NCI-H2196 (cell line): ENCODE data around the gene SERPINA12.
"Not testable (repeated sequence)": the region's sequence is repeated elsewhere in the genome, so short reads cannot be mapped to it uniquely, and the experiment has no call there.

Experiments
- DNase-seq: peaks from one replicate; lab custom pipeline; 2025; ENCODE audit not compliant: unreplicated experiment; lab: John Stamatoyannopoulos, UW

The SERPINA12 gene

DNA sequence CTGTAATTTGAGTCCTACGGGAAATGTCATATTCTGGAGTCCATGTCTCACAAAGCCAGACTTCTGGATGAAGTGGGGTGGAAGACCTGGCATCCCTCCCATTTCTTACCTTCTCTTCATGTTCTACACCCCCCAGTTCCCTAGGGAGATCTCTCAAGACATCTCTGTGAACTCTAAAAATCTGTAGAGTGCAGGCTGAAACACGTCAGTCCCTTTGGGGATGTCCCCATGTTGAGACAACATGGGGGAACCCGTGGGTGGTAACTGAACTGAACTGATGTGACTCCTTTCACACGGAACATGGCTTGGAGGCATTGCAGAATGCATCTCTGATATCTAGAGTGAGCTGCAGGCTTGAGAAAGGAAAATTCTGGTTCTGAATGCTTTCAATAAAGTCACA lies 15.2 kb downstream of the SERPINA12 start:
- DNase-seq = no peak

DNA sequence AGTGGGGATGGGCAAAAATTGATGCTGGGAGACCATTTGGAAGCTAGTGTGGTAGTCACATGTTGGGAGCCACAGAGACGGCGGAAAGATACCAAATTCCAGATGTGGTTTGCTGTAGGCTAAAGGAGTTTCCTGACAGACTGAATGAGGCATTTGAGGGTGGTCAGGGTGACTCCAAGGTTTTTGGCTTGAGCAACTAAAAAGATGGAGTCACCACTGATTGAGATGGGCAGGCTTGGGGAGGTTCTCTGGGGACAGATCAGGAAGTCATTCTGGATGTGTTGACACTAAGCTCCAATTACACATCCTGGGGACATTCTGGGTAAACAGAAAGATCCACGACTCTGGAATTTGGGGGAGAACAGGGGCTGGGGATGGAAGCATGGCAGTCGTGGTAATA lies 17.8 kb downstream of the SERPINA12 start:
- no peak for DNase-seq

DNA sequence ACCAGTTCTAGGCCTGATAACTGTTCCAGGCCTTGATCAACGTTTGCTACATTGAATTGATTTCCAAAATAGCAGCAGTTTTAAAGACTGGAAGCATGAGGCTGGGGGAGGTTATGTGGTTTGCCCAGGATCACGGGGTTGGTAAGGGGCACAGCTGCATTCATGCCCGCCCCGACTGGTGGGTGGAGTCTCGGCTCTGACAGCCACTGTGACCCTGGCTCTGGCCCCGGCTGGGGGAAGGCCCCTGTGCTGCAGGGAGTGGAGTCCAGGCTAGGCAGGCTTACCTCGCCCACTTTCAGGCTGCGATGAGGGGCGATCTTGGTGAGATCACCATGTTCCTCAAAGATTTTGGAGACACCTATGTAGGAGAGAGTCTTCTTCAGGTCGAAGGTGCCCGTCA lies 19.9 kb downstream of the SERPINA12 start:
- no peak for DNase-seq

DNA sequence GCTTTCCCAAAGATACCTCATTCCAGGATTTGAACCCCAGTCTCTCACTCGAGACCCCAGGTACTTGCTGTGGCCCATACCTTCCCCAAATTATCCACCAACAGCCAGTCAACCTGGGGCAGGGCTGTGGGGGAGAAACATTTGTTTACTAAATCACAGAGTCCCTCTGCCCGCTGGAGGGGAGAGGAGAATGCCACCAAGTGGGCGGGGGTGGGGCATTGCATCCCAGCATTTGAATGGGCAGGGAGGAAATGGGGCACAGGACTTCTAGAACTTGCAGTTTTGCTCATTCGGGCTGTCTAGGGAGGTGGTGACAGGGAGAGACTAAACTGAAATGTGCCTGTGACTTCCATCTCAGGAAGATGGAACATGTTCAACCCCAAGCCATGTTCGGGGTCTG lies 22.4 kb downstream of the SERPINA12 start:
- no peak for DNase-seq

DNA sequence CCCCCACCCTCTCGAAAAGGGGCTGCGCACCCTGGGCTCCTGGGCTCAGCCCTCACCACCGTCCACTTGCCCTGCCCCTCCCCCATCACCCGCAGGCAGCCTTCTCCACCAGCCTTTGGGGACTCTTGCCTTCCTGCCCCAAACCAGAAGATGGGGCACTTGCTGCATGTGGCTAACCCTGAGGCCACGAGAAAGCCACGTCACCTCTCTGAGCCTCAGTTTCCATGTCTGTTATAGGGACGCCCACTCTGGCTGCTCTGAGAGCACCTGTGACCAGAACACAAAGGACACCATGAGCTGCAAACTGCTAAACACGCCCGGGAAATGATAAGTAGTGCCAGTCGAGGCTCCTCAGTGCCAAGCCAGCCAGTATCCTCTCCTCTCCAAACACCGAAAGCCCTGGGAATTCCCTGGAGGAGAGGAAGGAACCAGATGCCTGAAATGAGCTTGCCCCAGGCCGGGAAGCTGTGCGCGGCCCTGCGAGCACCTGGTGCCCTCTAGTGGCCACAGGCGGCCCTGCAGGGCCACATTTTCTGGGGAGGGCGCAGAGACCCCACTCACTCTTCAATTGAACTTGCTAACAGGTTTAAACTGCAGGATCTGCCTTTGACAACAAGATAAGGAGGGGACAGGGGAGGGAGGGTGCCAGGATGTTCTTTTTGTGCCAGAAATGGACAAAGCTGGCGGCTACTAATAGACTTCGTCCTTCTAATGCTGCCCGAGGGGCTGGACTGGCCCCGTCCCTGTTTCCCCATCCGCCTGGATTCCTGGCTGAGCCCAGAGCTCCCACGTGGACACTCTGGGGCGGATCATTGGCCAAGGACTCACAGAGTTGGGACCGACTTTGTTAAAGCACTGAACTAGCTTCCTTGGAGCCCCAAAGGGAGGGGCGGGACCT lies 23.1 kb downstream of the SERPINA12 start:
- DNase-seq = peak; percentile 32

DNA sequence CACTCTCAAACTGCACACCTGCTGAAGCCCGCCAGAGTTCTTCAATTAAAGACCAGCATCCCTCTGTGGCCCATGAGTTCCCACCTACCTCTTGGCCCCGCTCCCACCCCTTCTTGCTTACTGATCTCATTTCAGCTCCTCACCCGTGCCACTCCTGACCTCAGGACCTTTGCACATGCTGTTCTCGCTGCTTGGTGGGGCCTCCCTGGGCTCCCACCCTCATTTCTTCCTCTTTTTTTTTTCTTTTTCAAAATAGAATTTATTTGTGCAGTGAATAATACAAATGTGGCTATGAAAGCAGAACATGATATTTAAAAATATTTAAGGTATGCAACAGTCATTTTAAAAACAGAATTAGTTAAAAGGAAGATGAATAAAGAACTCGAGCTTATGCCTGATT lies 24.8 kb downstream of the SERPINA12 start:
- no peak for DNase-seq

DNA sequence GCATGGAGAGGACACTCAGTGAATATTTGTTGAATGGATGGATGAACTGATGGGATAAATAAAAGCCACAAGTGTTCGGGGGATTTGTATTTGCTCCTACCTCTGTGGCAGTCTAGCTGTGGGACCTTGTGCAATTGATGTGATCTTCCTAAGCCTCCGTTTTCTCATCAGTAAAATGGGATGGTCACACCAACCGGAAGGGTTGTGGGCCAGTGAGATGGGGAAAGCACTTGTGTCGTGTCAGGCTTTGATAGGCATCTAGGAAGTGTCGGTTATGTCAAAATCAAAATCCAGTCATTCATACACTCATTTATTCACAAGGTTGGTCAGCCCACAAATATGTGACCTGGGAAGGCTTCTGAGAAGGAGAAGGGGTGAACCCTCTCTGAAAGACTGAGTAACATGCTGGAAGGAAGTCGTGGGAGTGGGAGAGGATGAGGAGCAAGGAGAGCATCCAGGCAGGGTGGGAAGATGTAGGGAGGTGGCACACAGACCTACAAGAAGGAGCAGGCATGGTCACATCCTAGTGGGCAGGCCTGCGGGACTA lies 25.5 kb downstream of the SERPINA12 start:
- DNase-seq = no peak

DNA sequence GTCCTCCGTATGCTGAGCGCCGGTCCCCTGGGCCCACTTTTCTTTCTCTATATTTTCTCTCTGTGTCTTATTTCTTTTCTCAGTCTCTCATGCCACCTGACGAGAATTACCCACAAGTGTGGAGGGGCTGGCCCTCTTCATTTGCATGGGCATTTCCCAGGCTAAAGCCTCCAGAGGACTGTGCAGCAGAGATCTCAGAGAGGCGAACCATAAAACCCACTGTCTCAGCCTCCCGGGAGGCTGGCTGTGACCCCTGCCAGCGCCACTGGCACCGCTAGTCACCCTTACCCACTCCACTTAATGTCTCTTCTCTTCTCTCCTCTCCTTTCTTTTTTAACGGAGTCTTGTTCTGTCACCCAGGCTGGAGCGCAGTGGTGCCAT lies 26.2 kb downstream of the SERPINA12 start:
- DNase-seq = no peak

DNA sequence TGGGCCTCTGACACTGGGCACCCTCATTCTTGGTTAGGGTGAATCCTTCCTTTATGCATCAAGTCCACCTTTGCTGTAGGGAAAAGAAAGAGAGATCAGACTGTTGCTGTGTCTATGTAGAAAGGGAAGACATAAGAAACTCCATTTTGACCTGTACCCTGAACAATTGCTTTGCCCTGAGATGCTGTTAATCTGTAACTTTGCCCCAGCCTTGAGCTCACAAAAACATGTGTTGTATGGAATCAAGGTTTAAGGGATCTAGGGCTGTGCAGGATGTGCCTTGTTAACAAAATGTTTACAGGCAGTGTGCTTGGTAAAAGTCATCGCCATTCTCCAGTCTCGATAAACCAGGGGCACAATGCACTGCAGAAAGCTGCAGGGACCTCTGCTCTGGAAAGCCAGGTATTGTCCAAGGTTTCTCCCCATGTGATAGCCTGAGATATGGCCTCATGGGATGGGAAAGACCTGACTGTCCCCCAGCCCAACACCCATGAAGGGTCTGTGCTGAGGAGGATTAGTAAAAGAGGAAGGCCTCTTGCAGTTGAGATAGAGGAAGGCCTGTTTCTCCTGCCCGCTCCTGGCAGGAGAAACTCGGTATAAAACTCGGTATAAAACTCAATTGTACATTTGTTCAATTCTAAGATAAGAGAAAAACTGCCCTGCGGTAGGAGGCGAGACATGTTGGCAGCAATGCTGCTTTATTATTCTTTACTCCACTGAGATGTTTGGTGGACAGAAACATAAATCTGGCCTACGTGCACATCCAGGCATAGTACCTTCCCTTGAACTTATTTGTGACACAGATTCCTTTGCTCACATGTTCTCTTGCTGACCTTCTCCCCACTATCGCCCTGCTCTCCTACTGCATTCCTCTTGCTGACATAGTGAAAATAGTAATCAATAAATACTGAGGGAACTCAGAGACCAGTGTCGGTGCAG lies 26.9 kb downstream of the SERPINA12 start:
- not testable (repeated sequence) for DNase-seq

DNA sequence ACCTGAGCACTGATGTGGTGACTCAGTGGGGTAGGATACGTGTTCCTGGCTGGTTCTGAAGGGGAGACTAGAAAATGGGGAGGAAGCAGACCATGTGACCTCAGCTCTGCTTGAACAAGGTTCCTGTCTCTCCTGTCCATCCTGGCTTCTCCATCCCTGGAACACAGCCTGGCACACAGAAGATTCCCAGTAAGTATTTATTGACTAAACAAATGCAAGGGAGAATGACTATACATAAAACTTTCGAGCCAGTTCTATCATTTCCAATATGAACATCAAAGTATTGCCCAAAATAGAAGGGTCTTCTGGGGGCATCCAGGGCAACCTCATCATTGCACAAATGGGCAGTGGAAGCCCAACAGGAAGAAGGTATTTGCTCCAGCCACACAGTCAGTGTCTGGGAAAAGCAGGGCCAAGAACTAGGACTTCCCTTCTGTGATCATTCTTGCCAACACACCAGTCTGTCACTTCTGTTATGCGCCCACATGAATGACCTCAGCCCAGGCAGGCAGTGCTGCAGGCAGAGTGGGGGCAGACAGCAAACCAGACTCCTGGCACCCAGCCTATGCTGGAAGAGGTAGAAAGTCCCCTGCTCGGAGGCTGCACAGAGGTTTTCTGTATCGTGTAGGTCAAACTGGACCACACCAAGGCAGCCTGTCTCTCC lies 27.7 kb downstream of the SERPINA12 start:
- DNase-seq = no peak

DNA sequence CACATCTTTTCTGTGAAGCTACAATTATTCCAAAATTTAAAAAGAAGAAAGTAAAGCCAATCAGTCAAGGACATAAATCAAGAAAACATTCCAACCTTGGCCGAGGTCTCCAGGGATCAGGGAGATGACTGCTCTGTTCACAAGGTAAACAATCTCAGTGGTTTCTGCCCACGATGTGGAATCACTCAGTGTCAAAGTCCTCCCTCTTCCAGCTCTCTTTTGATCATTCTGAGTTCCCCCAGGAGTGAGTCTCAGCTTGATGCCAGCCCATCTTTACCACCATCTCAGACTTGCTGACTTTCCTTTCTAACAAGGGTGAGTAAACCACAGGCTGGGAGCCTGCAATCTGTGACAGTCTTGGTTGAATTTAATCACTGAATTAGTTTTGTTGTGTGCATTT lies 28.5 kb downstream of the SERPINA12 start:
- no peak for DNase-seq

DNA sequence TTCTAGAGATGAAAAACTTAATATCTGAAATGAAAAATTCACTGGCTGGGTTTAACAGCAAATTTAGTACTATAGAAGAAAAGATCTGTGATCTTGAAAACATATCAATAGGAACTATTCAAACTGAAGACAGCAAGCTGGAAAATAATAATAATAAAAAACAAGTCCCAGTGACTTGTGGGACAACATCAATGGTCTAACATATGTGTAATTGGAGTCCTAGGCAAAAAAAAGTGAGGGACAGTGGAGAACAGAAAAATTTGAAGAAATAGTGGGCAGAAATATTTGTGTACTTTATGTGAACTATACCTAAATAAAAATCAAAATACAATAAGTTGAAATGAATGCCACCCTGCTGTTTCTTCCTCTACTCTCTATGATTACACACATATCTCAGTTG lies 30.8 kb downstream of the SERPINA12 start:
- DNase-seq = no peak

DNA sequence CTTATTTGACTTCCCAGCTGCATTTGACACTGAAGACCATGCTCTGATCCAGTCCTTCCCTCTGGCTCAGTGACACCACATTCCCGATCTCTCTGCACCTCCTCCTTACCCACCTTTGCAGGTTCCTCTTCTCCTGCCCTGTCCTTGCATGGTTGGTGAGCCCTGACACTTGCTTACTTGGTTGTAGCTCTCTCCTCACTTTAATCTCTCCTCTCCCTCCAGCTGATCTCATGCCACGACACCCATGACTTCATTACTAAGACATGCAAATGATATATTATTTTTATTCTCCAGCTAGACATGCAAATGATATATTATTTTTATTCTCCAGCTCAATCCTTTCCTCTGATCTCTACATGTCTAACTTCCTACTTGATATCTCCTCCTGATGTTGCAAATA lies 33.2 kb downstream of the SERPINA12 start, which contains the start of gene SERPINA9:
TSS of gene SERPINA9 (minus strand) at position 175 of the 400 bp plus-strand sequence. CDS start 6,357 bp downstream, outside the sequence.
- DNase-seq = no peak

DNA sequence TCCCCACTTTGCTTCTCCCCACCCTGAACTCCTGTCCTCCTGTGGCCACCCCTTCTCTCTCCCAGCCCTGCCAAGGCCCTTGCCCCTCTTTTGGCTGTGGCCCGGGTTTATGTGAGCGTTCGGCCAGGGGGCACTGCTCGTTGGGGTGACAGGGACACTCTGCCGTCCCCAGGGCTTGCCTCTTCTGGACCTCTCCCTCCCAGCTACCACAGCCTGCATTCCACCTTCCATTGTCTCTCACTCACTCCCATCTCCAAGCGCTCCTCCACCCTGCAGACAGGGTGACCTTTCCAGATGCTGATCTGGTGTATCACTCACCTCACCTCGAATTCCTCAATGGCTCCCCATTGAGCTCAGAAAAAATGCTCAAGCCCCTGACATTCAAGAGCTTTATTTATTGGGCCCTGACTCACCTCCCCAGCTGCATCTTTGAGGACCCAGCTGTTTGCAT lies 34.7 kb downstream of the SERPINA12 start:
- no peak for DNase-seq

DNA sequence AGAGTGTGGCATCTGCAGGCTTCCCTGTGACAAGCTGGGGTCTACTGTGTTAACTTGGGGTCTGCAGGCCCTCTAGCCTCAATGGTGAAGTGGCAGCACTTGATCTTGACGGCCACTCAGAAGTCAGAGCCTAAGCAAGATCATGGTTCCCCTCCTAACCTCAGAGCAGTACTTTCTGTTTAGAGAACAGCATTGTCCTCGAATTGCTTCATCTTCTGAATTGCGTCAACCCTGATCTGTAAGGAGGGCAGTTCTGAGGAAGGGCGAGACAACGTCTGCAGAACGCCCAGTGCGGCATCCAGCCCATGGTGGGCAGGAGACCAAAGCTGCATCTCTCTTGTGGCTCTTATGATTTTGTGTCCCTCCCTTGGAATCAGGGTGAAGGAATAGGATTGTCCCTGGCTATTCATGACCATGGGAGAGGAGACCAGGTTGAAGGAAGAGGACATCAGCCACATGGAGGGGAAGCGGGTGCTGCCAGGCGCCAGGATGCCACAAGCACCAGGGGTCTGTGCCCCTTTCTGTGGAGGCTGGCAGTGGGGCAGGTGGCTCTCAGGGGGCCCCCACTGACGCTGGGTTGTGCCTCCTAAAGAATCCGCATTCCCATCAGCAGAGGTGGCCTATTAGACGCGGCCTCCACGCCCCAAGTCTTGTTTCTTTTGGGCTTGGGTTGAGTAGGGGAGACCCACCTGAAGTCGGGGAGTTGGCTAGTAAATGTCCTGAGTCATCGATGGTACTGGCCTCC lies 35.4 kb downstream of the SERPINA12 start:
- no peak for DNase-seq

DNA sequence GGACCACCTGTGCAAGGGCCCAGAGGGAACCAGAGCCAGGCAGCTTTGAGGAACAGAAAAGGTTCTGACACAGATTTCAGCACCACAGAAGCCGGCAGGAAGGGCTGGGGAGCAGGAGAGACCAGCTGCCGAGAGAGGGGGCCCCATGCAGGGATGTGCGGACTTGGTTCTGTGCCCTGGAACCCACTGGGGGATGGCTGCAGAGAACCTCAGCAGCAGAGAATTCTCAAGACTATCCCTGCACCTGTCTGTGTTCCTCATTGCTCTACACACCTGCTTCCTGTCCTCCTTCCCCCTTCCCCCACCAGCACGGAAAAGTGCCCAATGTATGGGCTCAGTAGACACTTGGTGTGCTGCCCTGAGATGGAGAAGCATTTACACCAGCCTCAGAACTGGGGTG lies 36.4 kb downstream of the SERPINA12 start:
- no peak for DNase-seq

DNA sequence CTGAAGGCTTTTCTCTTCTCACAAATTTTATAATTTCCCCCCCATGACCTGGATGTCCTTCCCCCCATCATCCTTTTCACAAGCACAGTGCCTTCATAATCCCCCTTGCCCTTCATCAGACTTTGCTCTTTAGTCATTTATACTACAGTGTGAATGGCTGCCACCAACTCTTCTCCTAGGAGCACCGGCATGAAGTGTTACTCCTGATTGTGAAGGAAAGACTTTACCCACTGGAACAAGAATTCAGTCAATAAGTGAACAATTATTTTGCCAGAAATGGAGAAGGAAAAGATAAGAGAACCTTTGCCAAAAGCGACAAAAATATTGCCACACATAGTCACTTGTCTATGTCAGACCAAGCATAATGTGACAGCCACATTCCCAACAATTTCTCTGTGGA lies 38.2 kb downstream of the SERPINA12 start:
- no peak for DNase-seq

DNA sequence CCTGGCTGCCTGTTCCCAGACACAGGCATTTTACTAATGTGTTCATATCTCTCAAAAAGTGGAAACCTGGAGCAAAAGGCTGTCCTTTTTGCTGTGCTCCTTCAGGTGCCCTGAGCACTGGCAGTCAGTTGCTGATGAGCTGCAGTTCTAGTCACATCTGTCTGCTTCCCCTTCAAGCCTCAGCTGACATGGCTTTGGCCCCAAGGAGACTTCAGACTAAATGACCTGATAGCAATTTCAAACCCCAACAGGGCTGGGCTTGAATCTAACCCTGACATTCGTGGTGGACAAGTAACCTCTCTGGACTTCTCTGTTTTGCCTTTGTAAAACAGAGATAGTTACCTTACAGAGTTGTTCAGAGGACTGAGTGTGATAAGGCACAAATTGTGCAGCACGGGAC lies 39.0 kb downstream of the SERPINA12 start:
- no peak for DNase-seq

DNA sequence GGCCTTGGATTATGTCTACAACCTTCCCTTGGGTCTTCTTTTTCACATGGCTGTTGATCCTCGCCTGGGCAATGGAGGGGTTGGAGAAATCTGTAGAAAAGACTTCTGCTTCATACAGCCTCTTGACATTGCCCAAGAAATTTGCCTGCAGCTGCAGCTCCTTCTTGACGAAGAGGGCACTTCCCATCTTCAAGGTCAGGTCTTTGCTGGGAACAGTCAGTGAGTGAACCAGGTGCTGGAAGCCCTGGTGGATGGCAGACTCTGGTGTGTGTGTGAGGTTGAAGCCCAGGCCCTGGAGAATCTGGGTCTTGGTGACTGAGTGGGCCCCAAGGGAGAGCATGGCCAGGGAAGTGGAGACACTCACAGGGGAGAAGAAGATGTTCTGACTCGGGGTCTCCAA lies 40.0 kb downstream of the SERPINA12 start:
- no peak for DNase-seq
